ENCODE measurements around the gene SEC24D. TPM values are rescaled to one million over a fixed set of nuclear protein-coding genes. Genes with fewer than 3 reads are reported as not detected.
A peak's percentile ranks its signal among the peaks of the same experiment; 100 is the strongest.

Gene SEC24D
- total and polyA plus RNA-seq, 4 donors = 11.4 to 77.2 (median 52.0) TPM

DNA sequence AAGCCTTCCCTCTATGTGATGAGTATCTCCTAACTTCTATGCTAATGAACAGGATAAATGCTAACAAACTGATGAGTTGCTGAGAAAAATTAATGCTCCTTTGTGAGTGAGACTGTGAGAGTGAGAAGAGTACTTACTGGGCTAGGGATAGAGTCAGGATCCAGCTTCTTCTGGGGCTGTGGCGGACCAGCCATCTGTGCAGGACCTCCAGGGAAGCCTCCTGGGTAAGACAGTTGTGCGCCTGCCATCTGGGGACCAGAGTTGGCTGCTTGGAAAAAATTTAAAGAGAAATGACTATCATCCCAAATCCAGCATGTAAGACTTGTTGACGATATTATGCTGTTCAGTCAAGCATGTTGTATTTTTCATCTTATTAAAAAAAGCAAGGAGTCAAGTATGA lies 21.0 kb downstream of the SEC24D start:
- H3K4me1 ChIP-seq (ENCODE audit: control insufficient read depth in 5 of 5, insufficient read depth in 5 of 5, low read length in 5 of 5) = peaks cover 0 to 28% (median 5%) of the 10 kb centered on the region in 5 donors
- DNase-seq (peak in 2 of 3 donors; percentile 35 to 53), ATAC-seq (ENCODE audit: insufficient read depth, low FRiP score) (no peak)
- no peak overlapping the region for H3K4me3 ChIP-seq
- peaks cover 27 to 31% (median 29%) of the 10 kb centered on the region in 4 donors for H3K36me3 ChIP-seq (ENCODE audit: control insufficient read depth in 4 of 4, insufficient read depth in 4 of 4, low read length in 4 of 4)
- WGBS, 2 donors = 97 to 98% methylated on average over 3 of the region's 3 CpGs
- no peak overlapping the region for H3K9ac ChIP-seq (ENCODE audit: insufficient read depth in 1 of 2, low read length in 2 of 2)
- no peaks in the 10 kb centered on the region for H3K27me3 ChIP-seq (ENCODE audit: control insufficient read depth in 3 of 3, insufficient read depth in 3 of 3, low read length in 2 of 3)
- TF ChIP-seq, protein P1, sequence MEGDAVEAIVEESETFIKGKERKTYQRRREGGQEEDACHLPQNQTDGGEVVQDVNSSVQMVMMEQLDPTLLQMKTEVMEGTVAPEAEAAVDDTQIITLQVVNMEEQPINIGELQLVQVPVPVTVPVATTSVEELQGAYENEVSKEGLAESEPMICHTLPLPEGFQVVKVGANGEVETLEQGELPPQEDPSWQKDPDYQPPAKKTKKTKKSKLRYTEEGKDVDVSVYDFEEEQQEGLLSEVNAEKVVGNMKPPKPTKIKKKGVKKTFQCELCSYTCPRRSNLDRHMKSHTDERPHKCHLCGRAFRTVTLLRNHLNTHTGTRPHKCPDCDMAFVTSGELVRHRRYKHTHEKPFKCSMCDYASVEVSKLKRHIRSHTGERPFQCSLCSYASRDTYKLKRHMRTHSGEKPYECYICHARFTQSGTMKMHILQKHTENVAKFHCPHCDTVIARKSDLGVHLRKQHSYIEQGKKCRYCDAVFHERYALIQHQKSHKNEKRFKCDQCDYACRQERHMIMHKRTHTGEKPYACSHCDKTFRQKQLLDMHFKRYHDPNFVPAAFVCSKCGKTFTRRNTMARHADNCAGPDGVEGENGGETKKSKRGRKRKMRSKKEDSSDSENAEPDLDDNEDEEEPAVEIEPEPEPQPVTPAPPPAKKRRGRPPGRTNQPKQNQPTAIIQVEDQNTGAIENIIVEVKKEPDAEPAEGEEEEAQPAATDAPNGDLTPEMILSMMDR (IDR thresholded peaks at IDR 0.05; ENCODE audit: control extremely low read depth, extremely low read depth) = no peak
- H3K27ac ChIP-seq (ENCODE audit: low read depth in 1 of 2, low read length in 1 of 2) = no peak overlapping the region
- no peaks in the 10 kb centered on the region for H3K9me3 ChIP-seq (ENCODE audit: control insufficient read depth in 4 of 4, insufficient read depth in 3 of 4, low read length in 3 of 4)

DNA sequence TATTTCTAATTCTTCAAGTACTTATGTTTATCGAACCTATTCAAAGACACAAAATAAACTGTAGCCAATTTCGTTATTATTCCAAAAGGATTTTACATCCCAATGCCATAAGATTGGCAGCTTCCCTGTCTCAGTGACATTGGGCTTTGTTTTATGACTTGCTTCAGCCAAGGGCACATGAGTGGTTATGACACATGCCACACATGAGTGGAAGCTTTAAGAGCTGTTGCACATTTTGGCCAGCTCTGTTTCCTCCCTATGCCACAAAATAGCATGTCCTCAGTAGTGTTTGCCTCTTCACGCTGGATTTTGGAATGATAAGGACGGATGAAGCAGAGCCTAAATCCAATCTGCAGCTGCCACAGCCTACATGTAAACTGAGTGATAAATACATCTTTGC lies 21.9 kb downstream of the SEC24D start:
- peak; percentile 47 to 84 (median 72) for DNase-seq
- 73 to 76% methylated on average over 4 of the region's 4 CpGs for WGBS, 2 donors
- Histone ChIP-seq H3K27me3 (ENCODE audit: control insufficient read depth in 3 of 3, insufficient read depth in 3 of 3, low read length in 2 of 3) (no peaks in the 10 kb centered on the region), H3K9me3 (ENCODE audit: control insufficient read depth in 4 of 4, insufficient read depth in 3 of 4, low read length in 3 of 4) (no peaks in the 10 kb centered on the region), H3K36me3 (ENCODE audit: control insufficient read depth in 4 of 4, insufficient read depth in 4 of 4, low read length in 4 of 4) (peaks cover 32 to 38% (median 35%) of the 10 kb centered on the region in 4 donors), H3K9ac (ENCODE audit: insufficient read depth in 1 of 2, low read length in 2 of 2) (no peak overlapping the region), H3K27ac (ENCODE audit: low read depth in 1 of 2, low read length in 1 of 2) (no peak overlapping the region), H3K4me3 (no peak overlapping the region), H3K4me1 (ENCODE audit: control insufficient read depth in 5 of 5, insufficient read depth in 5 of 5, low read length in 5 of 5) (peaks cover 0 to 28% (median 5%) of the 10 kb centered on the region in 5 donors)
- no peak for ATAC-seq (ENCODE audit: insufficient read depth, low FRiP score)
- TF ChIP-seq, protein P1 (IDR thresholded peaks at IDR 0.05; ENCODE audit: control extremely low read depth, extremely low read depth) = no peak

DNA sequence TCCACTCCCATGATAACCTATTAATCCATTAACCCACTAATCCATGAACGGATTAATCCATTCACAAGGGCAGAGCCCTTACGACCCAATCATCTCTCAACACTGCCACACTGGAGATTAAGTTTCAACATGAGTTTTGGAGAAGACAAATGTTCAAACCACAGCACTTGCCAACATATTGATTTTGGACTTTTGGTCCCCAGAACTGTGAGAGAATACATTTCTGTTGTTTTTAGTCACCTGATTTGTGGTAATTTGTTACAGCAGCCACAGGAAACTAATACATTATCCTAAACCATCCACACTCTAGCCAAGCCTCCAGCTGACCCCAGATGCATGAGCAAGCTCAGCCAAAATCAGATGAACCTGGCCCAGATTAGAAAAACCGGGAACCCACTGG lies 22.4 kb downstream of the SEC24D start:
- Histone ChIP-seq H3K9me3 (ENCODE audit: control insufficient read depth in 4 of 4, insufficient read depth in 3 of 4, low read length in 3 of 4) (no peaks in the 10 kb centered on the region), H3K4me3 (no peak overlapping the region), H3K4me1 (ENCODE audit: control insufficient read depth in 5 of 5, insufficient read depth in 5 of 5, low read length in 5 of 5) (peaks cover 0 to 28% (median 5%) of the 10 kb centered on the region in 5 donors), H3K36me3 (ENCODE audit: control insufficient read depth in 4 of 4, insufficient read depth in 4 of 4, low read length in 4 of 4) (peaks cover 32 to 38% (median 35%) of the 10 kb centered on the region in 4 donors), H3K27me3 (ENCODE audit: control insufficient read depth in 3 of 3, insufficient read depth in 3 of 3, low read length in 2 of 3) (no peaks in the 10 kb centered on the region), H3K27ac (ENCODE audit: low read depth in 1 of 2, low read length in 1 of 2) (no peak overlapping the region), H3K9ac (ENCODE audit: insufficient read depth in 1 of 2, low read length in 2 of 2) (no peak overlapping the region)
- ATAC-seq (ENCODE audit: insufficient read depth, low FRiP score) (no peak), DNase-seq (peak in 1 of 3 donors; percentile 29)
- TF ChIP-seq, protein P1 (IDR thresholded peaks at IDR 0.05; ENCODE audit: control extremely low read depth, extremely low read depth) = no peak
- 92 to 95% methylated on average over 3 of the region's 3 CpGs for WGBS, 2 donors

DNA sequence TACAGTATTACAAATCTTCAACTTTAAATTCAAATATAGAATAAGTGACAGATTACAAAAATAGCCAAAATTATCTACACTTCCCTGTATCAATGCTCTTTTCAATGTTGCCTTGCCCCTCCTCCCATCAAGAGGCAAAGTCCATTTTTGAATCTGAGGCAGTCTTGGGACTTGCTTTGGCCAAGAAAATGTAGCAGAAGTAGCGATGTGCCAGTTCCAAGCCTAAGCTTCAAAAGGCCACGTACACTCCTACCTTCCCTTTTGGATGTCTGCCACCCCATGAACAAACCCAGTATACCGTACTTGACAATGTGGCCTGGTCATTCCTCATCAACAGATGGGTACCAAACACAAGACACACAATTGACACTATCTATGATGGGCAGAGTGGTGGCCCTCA lies 24.1 kb downstream of the SEC24D start:
- WGBS, 2 donors = 73 to 78% methylated on average over 3 of the region's 3 CpGs

More for the DNA sequence above, 24.1 kb downstream of the SEC24D start:
- no peaks in the 10 kb centered on the region for H3K9me3 ChIP-seq (ENCODE audit: control insufficient read depth in 4 of 4, insufficient read depth in 3 of 4, low read length in 3 of 4)
- ATAC-seq (ENCODE audit: insufficient read depth, low FRiP score) (no peak), DNase-seq (no peak)
- H3K27me3 ChIP-seq (ENCODE audit: control insufficient read depth in 3 of 3, insufficient read depth in 3 of 3, low read length in 2 of 3) = no peaks in the 10 kb centered on the region
- no peak overlapping the region for H3K27ac ChIP-seq (ENCODE audit: low read depth in 1 of 2, low read length in 1 of 2)
- TF ChIP-seq, protein P1 (IDR thresholded peaks at IDR 0.05; ENCODE audit: control extremely low read depth, extremely low read depth) = no peak
- no peak overlapping the region for H3K9ac ChIP-seq (ENCODE audit: insufficient read depth in 1 of 2, low read length in 2 of 2)
- peaks cover 32 to 48% (median 41%) of the 10 kb centered on the region in 4 donors for H3K36me3 ChIP-seq (ENCODE audit: control insufficient read depth in 4 of 4, insufficient read depth in 4 of 4, low read length in 4 of 4)
- peaks cover 0 to 28% (median 5%) of the 10 kb centered on the region in 5 donors for H3K4me1 ChIP-seq (ENCODE audit: control insufficient read depth in 5 of 5, insufficient read depth in 5 of 5, low read length in 5 of 5)
- H3K4me3 ChIP-seq = no peak overlapping the region
